ENCODE measurements around the gene MMADHC. TPM values are rescaled to one million over a fixed set of nuclear protein-coding genes. Genes with fewer than 3 reads are reported as not detected.

Gene MMADHC
- total and polyA plus RNA-seq, 2 of the 13 experiments (the other 11 are each of a cell fraction or from before 2014, with no cell fraction given), result 90.2 to 210 TPM

GRCh38 chr2:149587950-149588487 lies 444 bp upstream of the MMADHC start (continued):
- TF ChIP-seq, protein P1, sequence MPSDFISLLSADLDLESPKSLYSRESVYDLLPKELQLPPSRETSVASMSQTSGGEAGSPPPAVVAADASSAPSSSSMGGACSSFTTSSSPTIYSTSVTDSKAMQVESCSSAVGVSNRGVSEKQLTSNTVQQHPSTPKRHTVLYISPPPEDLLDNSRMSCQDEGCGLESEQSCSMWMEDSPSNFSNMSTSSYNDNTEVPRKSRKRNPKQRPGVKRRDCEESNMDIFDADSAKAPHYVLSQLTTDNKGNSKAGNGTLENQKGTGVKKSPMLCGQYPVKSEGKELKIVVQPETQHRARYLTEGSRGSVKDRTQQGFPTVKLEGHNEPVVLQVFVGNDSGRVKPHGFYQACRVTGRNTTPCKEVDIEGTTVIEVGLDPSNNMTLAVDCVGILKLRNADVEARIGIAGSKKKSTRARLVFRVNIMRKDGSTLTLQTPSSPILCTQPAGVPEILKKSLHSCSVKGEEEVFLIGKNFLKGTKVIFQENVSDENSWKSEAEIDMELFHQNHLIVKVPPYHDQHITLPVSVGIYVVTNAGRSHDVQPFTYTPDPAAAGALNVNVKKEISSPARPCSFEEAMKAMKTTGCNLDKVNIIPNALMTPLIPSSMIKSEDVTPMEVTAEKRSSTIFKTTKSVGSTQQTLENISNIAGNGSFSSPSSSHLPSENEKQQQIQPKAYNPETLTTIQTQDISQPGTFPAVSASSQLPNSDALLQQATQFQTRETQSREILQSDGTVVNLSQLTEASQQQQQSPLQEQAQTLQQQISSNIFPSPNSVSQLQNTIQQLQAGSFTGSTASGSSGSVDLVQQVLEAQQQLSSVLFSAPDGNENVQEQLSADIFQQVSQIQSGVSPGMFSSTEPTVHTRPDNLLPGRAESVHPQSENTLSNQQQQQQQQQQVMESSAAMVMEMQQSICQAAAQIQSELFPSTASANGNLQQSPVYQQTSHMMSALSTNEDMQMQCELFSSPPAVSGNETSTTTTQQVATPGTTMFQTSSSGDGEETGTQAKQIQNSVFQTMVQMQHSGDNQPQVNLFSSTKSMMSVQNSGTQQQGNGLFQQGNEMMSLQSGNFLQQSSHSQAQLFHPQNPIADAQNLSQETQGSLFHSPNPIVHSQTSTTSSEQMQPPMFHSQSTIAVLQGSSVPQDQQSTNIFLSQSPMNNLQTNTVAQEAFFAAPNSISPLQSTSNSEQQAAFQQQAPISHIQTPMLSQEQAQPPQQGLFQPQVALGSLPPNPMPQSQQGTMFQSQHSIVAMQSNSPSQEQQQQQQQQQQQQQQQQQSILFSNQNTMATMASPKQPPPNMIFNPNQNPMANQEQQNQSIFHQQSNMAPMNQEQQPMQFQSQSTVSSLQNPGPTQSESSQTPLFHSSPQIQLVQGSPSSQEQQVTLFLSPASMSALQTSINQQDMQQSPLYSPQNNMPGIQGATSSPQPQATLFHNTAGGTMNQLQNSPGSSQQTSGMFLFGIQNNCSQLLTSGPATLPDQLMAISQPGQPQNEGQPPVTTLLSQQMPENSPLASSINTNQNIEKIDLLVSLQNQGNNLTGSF (CRISPR knock-in tag; IDR thresholded peaks at IDR 0.05), result no peak
- no peak for TF ChIP-seq RAD51 (IDR thresholded peaks at IDR 0.05; ENCODE audit: borderline replicate concordance)
- no peak for TF ChIP-seq RBFOX2 (IDR thresholded peaks at IDR 0.05; ENCODE audit: low read depth, low read length)
- TF ChIP-seq SOX13 (IDR thresholded peaks at IDR 0.05), result no peak
- TF ChIP-seq SOX13 (CRISPR knock-in tag; conservative IDR thresholded peaks at IDR 0.05 in 1 of 2, IDR thresholded peaks at IDR 0.05 in 1 of 2), result peak in 1 of 2 experiments; percentile 75; a peak in 1 of 4 replicates
- TF ChIP-seq PRPF4 (IDR thresholded peaks at IDR 0.05; ENCODE audit: low read depth, low read length, poor library complexity, severe bottlenecking), result no peak
- no peak for TF ChIP-seq TFAP4 (IDR thresholded peaks at IDR 0.05; ENCODE audit: borderline replicate concordance, low read depth)
- no peak for TF ChIP-seq ZNF703 (CRISPR knock-in tag; IDR thresholded peaks at IDR 0.05; ENCODE audit: borderline replicate concordance)
- no peak for TF ChIP-seq ZNF510 (CRISPR knock-in tag; IDR thresholded peaks at IDR 0.05; ENCODE audit: low read depth)
- no peak for TF ChIP-seq RCOR2 (CRISPR knock-in tag; IDR thresholded peaks at IDR 0.05)
- no peak for TF ChIP-seq ZNF83 (CRISPR knock-in tag; IDR thresholded peaks at IDR 0.05; ENCODE audit: borderline replicate concordance)
- TF ChIP-seq THYN1 (CRISPR knock-in tag; IDR thresholded peaks at IDR 0.05; ENCODE audit: borderline replicate concordance, low read depth), result no peak
- no peak for TF ChIP-seq ZNF326 (CRISPR knock-in tag; IDR thresholded peaks at IDR 0.05; ENCODE audit: borderline replicate concordance)
- TF ChIP-seq SRSF4 (IDR thresholded peaks at IDR 0.05; ENCODE audit: low read depth, low read length, poor library complexity, severe bottlenecking), result no peak
- 0 out of 2 replicates have a peak, but pooled peaks have one; percentile 68 for TF ChIP-seq FOXO4 (CRISPR knock-in tag; conservative IDR thresholded peaks at IDR 0.05)
- no peak for TF ChIP-seq TCF12 (IDR thresholded peaks at IDR 0.05)
- 0 out of 2 replicates have a peak, but pooled peaks have one; percentile 18 for TF ChIP-seq TCF12 (CRISPR knock-in tag; IDR thresholded peaks at IDR 0.05)
- TF ChIP-seq, protein P2, sequence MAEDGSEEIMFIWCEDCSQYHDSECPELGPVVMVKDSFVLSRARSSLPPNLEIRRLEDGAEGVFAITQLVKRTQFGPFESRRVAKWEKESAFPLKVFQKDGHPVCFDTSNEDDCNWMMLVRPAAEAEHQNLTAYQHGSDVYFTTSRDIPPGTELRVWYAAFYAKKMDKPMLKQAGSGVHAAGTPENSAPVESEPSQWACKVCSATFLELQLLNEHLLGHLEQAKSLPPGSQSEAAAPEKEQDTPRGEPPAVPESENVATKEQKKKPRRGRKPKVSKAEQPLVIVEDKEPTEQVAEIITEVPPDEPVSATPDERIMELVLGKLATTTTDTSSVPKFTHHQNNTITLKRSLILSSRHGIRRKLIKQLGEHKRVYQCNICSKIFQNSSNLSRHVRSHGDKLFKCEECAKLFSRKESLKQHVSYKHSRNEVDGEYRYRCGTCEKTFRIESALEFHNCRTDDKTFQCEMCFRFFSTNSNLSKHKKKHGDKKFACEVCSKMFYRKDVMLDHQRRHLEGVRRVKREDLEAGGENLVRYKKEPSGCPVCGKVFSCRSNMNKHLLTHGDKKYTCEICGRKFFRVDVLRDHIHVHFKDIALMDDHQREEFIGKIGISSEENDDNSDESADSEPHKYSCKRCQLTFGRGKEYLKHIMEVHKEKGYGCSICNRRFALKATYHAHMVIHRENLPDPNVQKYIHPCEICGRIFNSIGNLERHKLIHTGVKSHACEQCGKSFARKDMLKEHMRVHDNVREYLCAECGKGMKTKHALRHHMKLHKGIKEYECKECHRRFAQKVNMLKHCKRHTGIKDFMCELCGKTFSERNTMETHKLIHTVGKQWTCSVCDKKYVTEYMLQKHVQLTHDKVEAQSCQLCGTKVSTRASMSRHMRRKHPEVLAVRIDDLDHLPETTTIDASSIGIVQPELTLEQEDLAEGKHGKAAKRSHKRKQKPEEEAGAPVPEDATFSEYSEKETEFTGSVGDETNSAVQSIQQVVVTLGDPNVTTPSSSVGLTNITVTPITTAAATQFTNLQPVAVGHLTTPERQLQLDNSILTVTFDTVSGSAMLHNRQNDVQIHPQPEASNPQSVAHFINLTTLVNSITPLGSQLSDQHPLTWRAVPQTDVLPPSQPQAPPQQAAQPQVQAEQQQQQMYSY (CRISPR knock-in tag; IDR thresholded peaks at IDR 0.05), result peak; percentile 96

All from HepG2 (cell line).